HepG2 (cell line): ENCODE data around the gene HLA-DMB. TPM values are rescaled to one million over a fixed set of nuclear protein-coding genes. Genes with fewer than 3 reads are reported as not detected.

Source experiments
- ARID2 ChIP-seq: sonication (generic); formaldehyde crosslinking; IDR thresholded peaks from 2 replicates; pipeline ENCODE4 v1.8.1; 2022; ENCODE audit warnings: mild to moderate bottlenecking, missing genetic modification reagents, borderline replicate concordance
- CHCHD3 ChIP-seq: sonication (generic); formaldehyde crosslinking; IDR thresholded peaks from 2 replicates; pipeline ENCODE4 v1.8.0; 2022; ENCODE audit warnings: mild to moderate bottlenecking, missing genetic modification reagents, moderate library complexity
- DDIT3 ChIP-seq: sonication (generic); formaldehyde crosslinking; IDR thresholded peaks from 2 replicates; pipeline ENCODE4 v1.4.0; 2020; ENCODE audit warnings: mild to moderate bottlenecking, missing genetic modification reagents
- GFI1 ChIP-seq: sonication (generic); formaldehyde crosslinking; IDR thresholded peaks from 2 replicates; pipeline ENCODE4 v1.5.0; 2020; ENCODE audit warnings: missing genetic modification reagents, mild to moderate bottlenecking, borderline replicate concordance
- GMEB2 ChIP-seq: IDR thresholded peaks from 2 replicates; pipeline ENCODE4 v1.6.1; 2016; ENCODE audit warnings: missing biosample characterization, missing genetic modification reagents, low read depth
- HNRNPUL1 ChIP-seq: fragments of 200-400 bp; formaldehyde crosslinking; IDR thresholded peaks from 2 replicates; pipeline ENCODE4 v1.6.1; 2017; ENCODE audit warnings: low read depth, mild to moderate bottlenecking, low read length, moderate library complexity
- IKZF1 ChIP-seq: fragments of 450-650 bp; IDR thresholded peaks from 2 replicates; pipeline ENCODE4 v1.7.1; 2016
- IRF1 ChIP-seq: sonication (generic); formaldehyde crosslinking; IDR thresholded peaks from 2 replicates; pipeline ENCODE4 v1.4.0; 2020; ENCODE audit warnings: low read depth, mild to moderate bottlenecking, missing genetic modification reagents
- JARID2 ChIP-seq: sonication (generic); formaldehyde crosslinking; IDR thresholded peaks from 2 replicates; pipeline ENCODE4 v1.8.1; 2023; ENCODE audit warnings: missing genetic modification reagents, inconsistent platforms; ENCODE audit not compliant: insufficient replicate concordance
- MXD4 ChIP-seq: IDR thresholded peaks from 2 replicates; pipeline ENCODE4 v1.6.1; 2016; ENCODE audit warnings: mild to moderate bottlenecking, missing biosample characterization, missing genetic modification reagents
- NR2F2 ChIP-seq: IDR thresholded peaks from 2 replicates; pipeline ENCODE4 v1.6.1; 2012; ENCODE audit warnings: low read depth, inconsistent platforms, borderline replicate concordance
- SMYD3 ChIP-seq: sonication (generic); formaldehyde crosslinking; IDR thresholded peaks from 2 replicates; pipeline ENCODE4 v1.8.1; 2023; ENCODE audit warnings: mild to moderate bottlenecking, missing genetic modification reagents
- ZNF431 ChIP-seq: sonication (generic); formaldehyde crosslinking; IDR thresholded peaks from 2 replicates; pipeline ENCODE4 v1.9.0; 2022; ENCODE audit warnings: missing genetic modification reagents, low read depth, mild to moderate bottlenecking, borderline replicate concordance
- ZNF776 ChIP-seq: sonication (generic); formaldehyde crosslinking; IDR thresholded peaks from 2 replicates; pipeline ENCODE4 v1.4.0; 2020; ENCODE audit warnings: mild to moderate bottlenecking, missing genetic modification reagents
- ZNF839 ChIP-seq: sonication (generic); formaldehyde crosslinking; IDR thresholded peaks from 2 replicates; pipeline ENCODE4 v1.4.0; 2020; ENCODE audit warnings: missing genetic modification reagents, mild to moderate bottlenecking, borderline replicate concordance
- polyA plus RNA-seq, 8 experiments: library from polyadenylated mRNA; depleted of rRNA in 3 of 8; stranded (reverse) in 7 of 8; unstranded in 1 of 8; fragments of >200 nt; fragmentation: Illumina TruSeq in 4 of 8; extraction: Trizol in 4 of 8; gene quantifications; 2 replicates each; pipeline versions ENCODE4 v1.2.1 to v1.2.3, GENCODE V29; 2011 to 2016; ENCODE audit warnings: low read depth in 4 of 8, missing spikeins in 1 of 8, mixed read lengths in 1 of 8; ENCODE audit not compliant: insufficient read depth in 1 of 8
- total RNA-seq, 5 experiments: library from RNA; depleted of rRNA; stranded (reverse); fragments of >200 nt; fragmentation: Illumina TruSeq; extraction: Trizol; gene quantifications; 2 replicates each; pipeline ENCODE4 v1.2.3, GENCODE V29; 2016; ENCODE audit warnings: low read depth in 1 of 5

The HLA-DMB gene
- total and polyA plus RNA-seq, 2 of the 13 experiments (the other 11 are each of a cell fraction or from before 2014, with no cell fraction given) = not detected

- TF ChIP-seq ARID2 (peak; percentile 26; the same call in 1 of the 2 replicates), ZNF776 (CRISPR knock-in tag) (no peak), ZNF839 (CRISPR knock-in tag) (0 out of 2 replicates have a peak, but pooled peaks have one; percentile 4), IKZF1 (no peak), GMEB2 (CRISPR knock-in tag) (no peak), MXD4 (CRISPR knock-in tag) (no peak; the same call in none of the 2 replicates), SMYD3 (CRISPR knock-in tag) (no peak; the same call in 1 of the 2 replicates), ZNF431 (CRISPR knock-in tag) (no peak), CHCHD3 (CRISPR knock-in tag) (0 out of 2 replicates have a peak, but pooled peaks have one; percentile 57), JARID2 (no peak), HNRNPUL1 (no peak), GFI1 (CRISPR knock-in tag) (peak; percentile 10; the same call in 1 of the 2 replicates), DDIT3 (CRISPR knock-in tag) (no peak), IRF1 (CRISPR knock-in tag) (no peak), NR2F2 (no peak)
- TF ChIP-seq, all 625 proteins: peak for 22
These were observed 45.9 kb downstream of the HLA-DMB start (continued) for GRCh38 chr6:32895006-32895345.
